ENCODE measurements around the gene SEPTIN14.

DNA sequence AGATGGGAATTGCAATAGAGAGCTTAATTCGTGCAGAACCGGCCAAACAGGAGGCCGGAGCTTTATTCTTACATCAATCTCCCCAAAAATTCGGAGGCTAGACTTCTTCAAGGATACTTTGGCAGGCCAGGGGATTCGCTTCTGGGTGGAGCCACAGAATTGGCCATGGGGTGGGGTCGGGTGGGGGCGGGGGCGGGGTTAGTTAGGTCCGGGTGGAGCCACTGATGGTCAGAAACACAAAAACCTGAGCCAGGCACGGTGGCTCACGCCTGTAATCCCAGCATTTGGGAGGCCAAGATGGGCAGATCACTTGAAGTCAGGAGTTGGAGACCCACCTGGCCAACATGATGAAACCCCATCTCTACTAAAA, 87.5 kb downstream of the SEPTIN14 start:
- TF ChIP-seq POLR2A (IDR thresholded peaks at IDR 0.05; ENCODE audit: low read depth): no peak
- TF ChIP-seq, protein P1, sequence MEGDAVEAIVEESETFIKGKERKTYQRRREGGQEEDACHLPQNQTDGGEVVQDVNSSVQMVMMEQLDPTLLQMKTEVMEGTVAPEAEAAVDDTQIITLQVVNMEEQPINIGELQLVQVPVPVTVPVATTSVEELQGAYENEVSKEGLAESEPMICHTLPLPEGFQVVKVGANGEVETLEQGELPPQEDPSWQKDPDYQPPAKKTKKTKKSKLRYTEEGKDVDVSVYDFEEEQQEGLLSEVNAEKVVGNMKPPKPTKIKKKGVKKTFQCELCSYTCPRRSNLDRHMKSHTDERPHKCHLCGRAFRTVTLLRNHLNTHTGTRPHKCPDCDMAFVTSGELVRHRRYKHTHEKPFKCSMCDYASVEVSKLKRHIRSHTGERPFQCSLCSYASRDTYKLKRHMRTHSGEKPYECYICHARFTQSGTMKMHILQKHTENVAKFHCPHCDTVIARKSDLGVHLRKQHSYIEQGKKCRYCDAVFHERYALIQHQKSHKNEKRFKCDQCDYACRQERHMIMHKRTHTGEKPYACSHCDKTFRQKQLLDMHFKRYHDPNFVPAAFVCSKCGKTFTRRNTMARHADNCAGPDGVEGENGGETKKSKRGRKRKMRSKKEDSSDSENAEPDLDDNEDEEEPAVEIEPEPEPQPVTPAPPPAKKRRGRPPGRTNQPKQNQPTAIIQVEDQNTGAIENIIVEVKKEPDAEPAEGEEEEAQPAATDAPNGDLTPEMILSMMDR (IDR thresholded peaks at IDR 0.05): no peak
- no peak for TF ChIP-seq POLR2AphosphoS5 (IDR thresholded peaks at IDR 0.05)
